Adrenal gland (tissue), 5 donors: ENCODE measurements around the gene PWWP2B.

Source experiments
- CTCF ChIP-seq, 6 experiments: fragments of 450-650 bp in 4 of 6; fragments of 200-600 bp in 2 of 6; sonication (generic) in 1 of 6; IDR thresholded peaks; 1 replicate in 5 of 6; 2 replicates in 1 of 6; pipeline versions ENCODE4 v1.5.1 to v1.8.0; 2016 to 2021; ENCODE audit warnings: antibody characterized with exemption in 6 of 6, mild to moderate bottlenecking in 2 of 6, moderate library complexity in 1 of 6
- POLR2A ChIP-seq, 2 donors: fragments of 450-650 bp; IDR thresholded peaks; one replicate each; pipeline ENCODE4 v1.6.1; 2017; ENCODE audit warnings: antibody characterized with exemption in 2 of 2, mild to moderate bottlenecking in 2 of 2, moderate library complexity in 1 of 2
- donor health status: DM: no; HTN: no; CAD: no.

GRCh38 chr10:132369636-132370185 is 27.3 kb upstream of the PWWP2B start:
- TF ChIP-seq CTCF (IDR thresholded peaks at IDR 0.05): no peak
- no peak for TF ChIP-seq POLR2A (IDR thresholded peaks at IDR 0.05)
